ENCODE data around the gene CPEB3. TPM values are rescaled to one million over a fixed set of nuclear protein-coding genes. Genes with fewer than 3 reads are reported as not detected.

Gene CPEB3
- total and polyA plus RNA-seq, 8 donors: 1.3 to 11.2 (median 3.6) TPM

- peaks cover 0 to 12% (median 0%) of the 10 kb centered on the region in 4 donors for H3K36me3 ChIP-seq
- no peaks in the 10 kb centered on the region for H3K9me3 ChIP-seq
- TF ChIP-seq CTCF (IDR thresholded peaks at IDR 0.05) (no peak), POLR2A (IDR thresholded peaks at IDR 0.05) (no peak), EP300 (IDR thresholded peaks at IDR 0.05) (no peak)
- H3K27ac ChIP-seq: peak overlapping the region in 2 of 5 donors; percentile 27 to 40
- H3K4me1 ChIP-seq: peaks cover 3 to 66% (median 39%) of the 10 kb centered on the region in 4 donors
- H3K27me3 ChIP-seq: no peaks in the 10 kb centered on the region
- intact Hi-C loops (cut with DNase I; ENCODE audit: low total_unique reads): no loop called here
- no peak overlapping the region for H3K4me3 ChIP-seq
- DNase-seq: no peak
Measured at GRCh38 chr10:92108120-92108519, 182.8 kb downstream of the CPEB3 start.

- intact Hi-C loops (cut with DNase I; ENCODE audit: low total_unique reads): no loop called here
- Histone ChIP-seq H3K4me3 (no peak overlapping the region), H3K27me3 (no peaks in the 10 kb centered on the region), H3K4me1 (peaks cover 9 to 65% (median 34%) of the 10 kb centered on the region in 4 donors), H3K9me3 (no peaks in the 10 kb centered on the region), H3K27ac (peak overlapping the region in 3 of 5 donors; percentile 27 to 45 (median 36)), H3K36me3 (no peaks in the 10 kb centered on the region)
- DNase-seq: no peak
- TF ChIP-seq POLR2AphosphoS5 (IDR thresholded peaks at IDR 0.05) (no peak), EP300 (IDR thresholded peaks at IDR 0.05) (no peak), CTCF (IDR thresholded peaks at IDR 0.05) (no peak), POLR2A (IDR thresholded peaks at IDR 0.05) (no peak)
- WGBS, 5 donors: 32 to 60% (median 40%) methylated on average over 2 of the region's 2 CpGs
Measured at GRCh38 chr10:92103376-92104090, 187.3 kb downstream of the CPEB3 start.

- 76 to 84% (median 80%) methylated on average over 4 of the region's 4 CpGs for WGBS, 5 donors
- Histone ChIP-seq H3K4me3 (no peak overlapping the region), H3K9me3 (no peaks in the 10 kb centered on the region), H3K36me3 (no peaks in the 10 kb centered on the region), H3K27ac (peak overlapping the region in 2 of 5 donors; percentile 27 to 45), H3K27me3 (no peaks in the 10 kb centered on the region), H3K4me1 (peaks cover 9 to 58% (median 31%) of the 10 kb centered on the region in 4 donors)
- intact Hi-C loops (cut with DNase I; ENCODE audit: low total_unique reads): no loop called here
- DNase-seq: no peak
- TF ChIP-seq EP300 (IDR thresholded peaks at IDR 0.05) (no peak), POLR2A (IDR thresholded peaks at IDR 0.05) (no peak), POLR2AphosphoS5 (IDR thresholded peaks at IDR 0.05) (no peak), CTCF (IDR thresholded peaks at IDR 0.05) (no peak)
Measured at GRCh38 chr10:92102601-92103213, 188.2 kb downstream of the CPEB3 start.

GRCh38 chr10:92094960-92095359 is 195.9 kb downstream of the CPEB3 start:
- TF ChIP-seq CTCF (IDR thresholded peaks at IDR 0.05): no peak
- no peak for TF ChIP-seq EP300 (IDR thresholded peaks at IDR 0.05)
- TF ChIP-seq POLR2AphosphoS5 (IDR thresholded peaks at IDR 0.05): no peak
- TF ChIP-seq POLR2A (IDR thresholded peaks at IDR 0.05): no peak
- Histone ChIP-seq H3K4me3 (no peak overlapping the region), H3K4me1 (peaks cover 0 to 4% (median 0%) of the 10 kb centered on the region in 4 donors), H3K9me3 (no peaks in the 10 kb centered on the region), H3K27me3 (no peaks in the 10 kb centered on the region), H3K36me3 (no peaks in the 10 kb centered on the region), H3K27ac (no peak overlapping the region)
- DNase-seq: no peak
- intact Hi-C loops (cut with DNase I; ENCODE audit: low total_unique reads): no loop called here
- 87 to 98% (median 91%) methylated on average over 2 of the region's 2 CpGs for WGBS, 5 donors

Data from stomach (tissue), 9 donors.